ENCODE data around the gene LRRC45. TPM values are rescaled to one million over a fixed set of nuclear protein-coding genes. Genes with fewer than 3 reads are reported as not detected.
A peak's percentile ranks its signal among the peaks of the same experiment; 100 is the strongest.

Gene LRRC45
- total and polyA plus RNA-seq, 2 donors (not counting 1 experiment from before 2014, with no cell fraction given): 2.3 to 9.9 TPM

GRCh38 chr17:82077617-82078358 is 54.7 kb downstream of the LRRC45 start:
- H2AFZ ChIP-seq (ENCODE audit: low read length): no peak overlapping the region
- no peaks in the 10 kb centered on the region for H3K4me1 ChIP-seq (ENCODE audit: control insufficient read depth, extremely low read depth, insufficient read depth, low read length)
- TF ChIP-seq EZH2 (IDR thresholded peaks at IDR 0.05; ENCODE audit: low read length, missing control alignments) (no peak), CTCF (conservative IDR thresholded peaks at IDR 0.05 in 1 of 2, IDR thresholded peaks at IDR 0.05 in 1 of 2; ENCODE audit: low read depth in 1 of 2, low read length in 2 of 2) (no peak)
- H3K9ac ChIP-seq (ENCODE audit: insufficient read depth, low read length): no peak overlapping the region
- no peaks in the 10 kb centered on the region for H3K9me3 ChIP-seq (ENCODE audit: control insufficient read depth, insufficient read depth, low read depth, low read length)
- no peaks in the 10 kb centered on the region for H3K27me3 ChIP-seq (ENCODE audit: control insufficient read depth, insufficient read depth, low read length)
- H3K4me2 ChIP-seq (ENCODE audit: extremely low read depth, insufficient read depth, low read length): no peak overlapping the region
- H3K4me3 ChIP-seq (replicated peaks in 1 of 4; ENCODE audit: control extremely low read depth in 1 of 4, insufficient read depth in 1 of 4, low read depth in 3 of 4, low read length in 4 of 4): no peak overlapping the region
- H4K20me1 ChIP-seq (ENCODE audit: control insufficient read depth, extremely low read depth, insufficient read depth, low read length): no peaks in the 10 kb centered on the region
- no peak overlapping the region for H3K27ac ChIP-seq (ENCODE audit: insufficient read depth, low read length)
- peak in 1 of 2 donors; percentile 22 for DNase-seq (ENCODE audit: low read depth in 2 of 2)
- no peaks in the 10 kb centered on the region for H3K79me2 ChIP-seq (ENCODE audit: control insufficient read depth, insufficient read depth, low read length)
- peaks cover 27% of the 10 kb centered on the region for H3K36me3 ChIP-seq (ENCODE audit: control insufficient read depth, insufficient read depth, low read length)

GRCh38 chr17:82078433-82078832 is 55.3 kb downstream of the LRRC45 start:
- no peaks in the 10 kb centered on the region for H3K9me3 ChIP-seq (ENCODE audit: control insufficient read depth, insufficient read depth, low read depth, low read length)
- no peak for DNase-seq (ENCODE audit: low read depth in 2 of 2)
- TF ChIP-seq CTCF (conservative IDR thresholded peaks at IDR 0.05 in 1 of 2, IDR thresholded peaks at IDR 0.05 in 1 of 2; ENCODE audit: low read depth in 1 of 2, low read length in 2 of 2): no peak
- no peak for TF ChIP-seq EZH2 (IDR thresholded peaks at IDR 0.05; ENCODE audit: low read length, missing control alignments)
- H3K9ac ChIP-seq (ENCODE audit: insufficient read depth, low read length): no peak overlapping the region
- no peak overlapping the region for H2AFZ ChIP-seq (ENCODE audit: low read length)
- H3K4me2 ChIP-seq (ENCODE audit: extremely low read depth, insufficient read depth, low read length): no peak overlapping the region
- H3K4me1 ChIP-seq (ENCODE audit: control insufficient read depth, extremely low read depth, insufficient read depth, low read length): no peaks in the 10 kb centered on the region
- H3K27ac ChIP-seq (ENCODE audit: insufficient read depth, low read length): no peak overlapping the region
- no peaks in the 10 kb centered on the region for H3K79me2 ChIP-seq (ENCODE audit: control insufficient read depth, insufficient read depth, low read length)
- no peaks in the 10 kb centered on the region for H4K20me1 ChIP-seq (ENCODE audit: control insufficient read depth, extremely low read depth, insufficient read depth, low read length)
- peaks cover 34% of the 10 kb centered on the region for H3K36me3 ChIP-seq (ENCODE audit: control insufficient read depth, insufficient read depth, low read length)
- H3K27me3 ChIP-seq (ENCODE audit: control insufficient read depth, insufficient read depth, low read length): no peaks in the 10 kb centered on the region
- no peak overlapping the region for H3K4me3 ChIP-seq (replicated peaks in 1 of 4; ENCODE audit: control extremely low read depth in 1 of 4, insufficient read depth in 1 of 4, low read depth in 3 of 4, low read length in 4 of 4)

GRCh38 chr17:82079001-82079677 is 56.0 kb downstream of the LRRC45 start:
- Histone ChIP-seq H3K27me3 (ENCODE audit: control insufficient read depth, insufficient read depth, low read length) (no peaks in the 10 kb centered on the region), H3K4me1 (ENCODE audit: control insufficient read depth, extremely low read depth, insufficient read depth, low read length) (no peaks in the 10 kb centered on the region), H4K20me1 (ENCODE audit: control insufficient read depth, extremely low read depth, insufficient read depth, low read length) (no peaks in the 10 kb centered on the region), H3K27ac (ENCODE audit: insufficient read depth, low read length) (no peak overlapping the region), H2AFZ (ENCODE audit: low read length) (no peak overlapping the region), H3K9me3 (ENCODE audit: control insufficient read depth, insufficient read depth, low read depth, low read length) (no peaks in the 10 kb centered on the region), H3K9ac (ENCODE audit: insufficient read depth, low read length) (no peak overlapping the region), H3K4me2 (ENCODE audit: extremely low read depth, insufficient read depth, low read length) (no peak overlapping the region), H3K79me2 (ENCODE audit: control insufficient read depth, insufficient read depth, low read length) (no peaks in the 10 kb centered on the region), H3K36me3 (ENCODE audit: control insufficient read depth, insufficient read depth, low read length) (peaks cover 40% of the 10 kb centered on the region), H3K4me3 (replicated peaks in 1 of 4; ENCODE audit: control extremely low read depth in 1 of 4, insufficient read depth in 1 of 4, low read depth in 3 of 4, low read length in 4 of 4) (no peak overlapping the region)
- DNase-seq (ENCODE audit: low read depth in 2 of 2): no peak
- TF ChIP-seq CTCF (conservative IDR thresholded peaks at IDR 0.05 in 1 of 2, IDR thresholded peaks at IDR 0.05 in 1 of 2; ENCODE audit: low read depth in 1 of 2, low read length in 2 of 2) (no peak), EZH2 (IDR thresholded peaks at IDR 0.05; ENCODE audit: low read length, missing control alignments) (no peak)
